ENCODE data around the gene AKAP12.

DNA sequence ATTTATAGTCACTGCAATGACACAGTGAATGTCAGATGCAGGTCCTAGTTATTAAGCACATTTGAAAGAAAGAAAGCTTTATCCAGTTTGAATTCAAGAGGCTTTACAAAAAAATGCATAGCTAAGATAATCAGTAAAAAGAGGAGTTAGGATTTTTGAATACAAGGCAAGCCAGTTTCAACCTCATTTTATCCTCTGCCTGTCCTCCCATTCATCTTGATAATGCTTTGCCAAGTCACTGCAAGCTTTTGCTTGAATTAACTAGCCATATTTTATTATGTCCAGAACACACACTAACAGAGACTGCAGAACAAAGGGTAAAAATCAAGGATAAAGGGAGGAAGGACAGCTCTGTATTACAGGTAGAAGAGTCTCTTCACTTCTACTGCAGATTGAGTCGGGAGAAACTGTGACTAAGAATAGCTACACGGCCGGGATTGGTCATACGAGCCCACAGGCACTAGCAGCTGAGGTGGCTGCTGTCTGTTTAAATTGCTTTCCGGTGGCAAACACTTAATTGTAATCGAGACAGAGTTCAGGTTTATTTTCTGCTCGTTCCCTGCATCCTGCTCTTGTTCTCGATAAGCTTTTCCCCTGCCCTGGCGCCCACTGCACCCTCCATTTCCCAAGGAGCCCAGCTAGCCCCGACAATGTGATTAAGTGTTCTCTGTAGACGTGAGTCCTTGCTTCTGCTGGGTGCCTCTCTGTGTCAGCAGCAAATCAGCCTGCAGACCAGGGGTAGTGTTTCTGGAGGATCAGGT, 30.5 kb upstream of the AKAP12 start:
- TF ChIP-seq EZH2phosphoT487 (IDR thresholded peaks at IDR 0.05; ENCODE audit: unreplicated experiment) (no peak), EZH2 (IDR thresholded peaks at IDR 0.05; ENCODE audit: low read depth, unreplicated experiment) (no peak), POLR2AphosphoS5 (IDR thresholded peaks at IDR 0.05; ENCODE audit: low read depth) (no peak), ZNF331 (CRISPR knock-in tag; IDR thresholded peaks at IDR 0.05; ENCODE audit: low read depth) (no peak)
- TF ChIP-seq, protein P1, sequence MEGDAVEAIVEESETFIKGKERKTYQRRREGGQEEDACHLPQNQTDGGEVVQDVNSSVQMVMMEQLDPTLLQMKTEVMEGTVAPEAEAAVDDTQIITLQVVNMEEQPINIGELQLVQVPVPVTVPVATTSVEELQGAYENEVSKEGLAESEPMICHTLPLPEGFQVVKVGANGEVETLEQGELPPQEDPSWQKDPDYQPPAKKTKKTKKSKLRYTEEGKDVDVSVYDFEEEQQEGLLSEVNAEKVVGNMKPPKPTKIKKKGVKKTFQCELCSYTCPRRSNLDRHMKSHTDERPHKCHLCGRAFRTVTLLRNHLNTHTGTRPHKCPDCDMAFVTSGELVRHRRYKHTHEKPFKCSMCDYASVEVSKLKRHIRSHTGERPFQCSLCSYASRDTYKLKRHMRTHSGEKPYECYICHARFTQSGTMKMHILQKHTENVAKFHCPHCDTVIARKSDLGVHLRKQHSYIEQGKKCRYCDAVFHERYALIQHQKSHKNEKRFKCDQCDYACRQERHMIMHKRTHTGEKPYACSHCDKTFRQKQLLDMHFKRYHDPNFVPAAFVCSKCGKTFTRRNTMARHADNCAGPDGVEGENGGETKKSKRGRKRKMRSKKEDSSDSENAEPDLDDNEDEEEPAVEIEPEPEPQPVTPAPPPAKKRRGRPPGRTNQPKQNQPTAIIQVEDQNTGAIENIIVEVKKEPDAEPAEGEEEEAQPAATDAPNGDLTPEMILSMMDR (conservative IDR thresholded peaks at IDR 0.05; ENCODE audit: low read depth in 2 of 2), result no peak
- TF ChIP-seq, protein P2, sequence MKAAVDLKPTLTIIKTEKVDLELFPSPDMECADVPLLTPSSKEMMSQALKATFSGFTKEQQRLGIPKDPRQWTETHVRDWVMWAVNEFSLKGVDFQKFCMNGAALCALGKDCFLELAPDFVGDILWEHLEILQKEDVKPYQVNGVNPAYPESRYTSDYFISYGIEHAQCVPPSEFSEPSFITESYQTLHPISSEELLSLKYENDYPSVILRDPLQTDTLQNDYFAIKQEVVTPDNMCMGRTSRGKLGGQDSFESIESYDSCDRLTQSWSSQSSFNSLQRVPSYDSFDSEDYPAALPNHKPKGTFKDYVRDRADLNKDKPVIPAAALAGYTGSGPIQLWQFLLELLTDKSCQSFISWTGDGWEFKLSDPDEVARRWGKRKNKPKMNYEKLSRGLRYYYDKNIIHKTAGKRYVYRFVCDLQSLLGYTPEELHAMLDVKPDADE (IDR thresholded peaks at IDR 0.05), result no peak

Measured in GM23338 (cell line).